Heart left ventricle (tissue), 16 donors: ENCODE measurements around the gene VKORC1. TPM values are rescaled to one million over a fixed set of nuclear protein-coding genes. Genes with fewer than 3 reads are reported as not detected.
A peak's percentile ranks its signal among the peaks of the same experiment; 100 is the strongest.

ENCODE experiments used
- ATAC-seq, 4 donors: fragments of 200-7000 bp; cut with Tn5 transposase; one replicate each; pipeline ENCODE4 v1.9.1; 2020 to 2022; ENCODE audit warnings: moderate library complexity in 4 of 4, mild to moderate bottlenecking in 3 of 4, moderate number of reproducible peaks in 1 of 4
- DNase-seq, 5 donors: peaks; one replicate each; pipeline ENCODE4 v3.0.0-alpha.2; 2020
- H3K27ac ChIP-seq, 12 donors: fragments of 200-600 bp; sonication (generic) in 4 of 12; one replicate each; pipeline versions ENCODE4 v1.5.0 to v1.8.0; 2016 to 2022; ENCODE audit warnings: mild to moderate bottlenecking in 2 of 12
- H3K27me3 ChIP-seq, 9 donors: fragments of 200-600 bp; sonication (generic) in 2 of 9; one replicate each; pipeline versions ENCODE4 v1.5.1 to v1.8.0; 2016 to 2022; ENCODE audit warnings: mild to moderate bottlenecking in 3 of 9
- H3K36me3 ChIP-seq, 9 donors: fragments of 200-600 bp; sonication (generic) in 2 of 9; one replicate each; pipeline versions ENCODE4 v1.5.0 to v1.8.0; 2018 to 2022; ENCODE audit warnings: mild to moderate bottlenecking in 2 of 9
- H3K4me1 ChIP-seq, 12 donors: fragments of 200-600 bp; sonication (generic) in 4 of 12; one replicate each; pipeline versions ENCODE4 v1.5.0 to v1.8.0; 2016 to 2022; ENCODE audit warnings: mild to moderate bottlenecking in 3 of 12
- H3K4me3 ChIP-seq, 12 donors: fragments of 200-600 bp; sonication (generic) in 4 of 12; one replicate each; pipeline versions ENCODE4 v1.5.0 to v1.8.0; 2017 to 2022; ENCODE audit warnings: mild to moderate bottlenecking in 9 of 12, moderate library complexity in 4 of 12
- H3K9me3 ChIP-seq, 12 donors: fragments of 200-600 bp; sonication (generic) in 4 of 12; one replicate each; pipeline versions ENCODE4 v1.5.0 to v1.8.0; 2016 to 2022; ENCODE audit warnings: mild to moderate bottlenecking in 1 of 12
- CTCF ChIP-seq, 12 donors: fragments of 200-600 bp; sonication (generic) in 4 of 12; IDR thresholded peaks; one replicate each; pipeline versions ENCODE4 v1.5.0 to v1.8.0; 2018 to 2022; ENCODE audit warnings: antibody characterized with exemption in 12 of 12, mild to moderate bottlenecking in 5 of 12
- POLR2A ChIP-seq, 2 donors: fragments of 450-650 bp; IDR thresholded peaks; one replicate each; pipeline ENCODE4 v1.6.1; 2017; ENCODE audit warnings: antibody characterized with exemption in 2 of 2, mild to moderate bottlenecking in 2 of 2, moderate library complexity in 2 of 2
- WGBS, 4 donors: extraction: QIAGEN DNeasy Blood & Tissue Kit in 2 of 4; methylation state at CpG; one replicate each; pipeline versions ENCODE4 v1.1.5 to v1.1.7; 2013 to 2018; 5-methylcytosine and 5-hydroxymethylcytosine counted together
- intact Hi-C, 10 donors: fragments of 100-400 bp; cut with DNase I; formaldehyde crosslinking; loops; one replicate each; pipeline versions ENCODE4 v1.11.1 to v1.14.2; 2022
- polyA plus RNA-seq, 2 donors: library from polyadenylated mRNA; stranded (reverse); fragments of 200-250 nt; gene quantifications; one replicate each; pipeline ENCODE4 v1.2.3, GENCODE V29; 2013
- total RNA-seq, 9 donors: library from RNA; depleted of rRNA in 2 of 9; stranded (reverse); fragments of >200 nt in 2 of 9; fragmentation: NEBNext Ultra II Directional in 3 of 9; extraction: Animal tissue kit (Norgen Biotek cat#: 25700) in 3 of 9; gene quantifications; one replicate each; pipeline versions ENCODE4 v1.1.0 to v1.2.4, GENCODE V29; 2016 to 2023
- donor health status: ischemic (EF 13 %, LVEDD 7.1; RV severe dilation, severe dysfunction).
- donor health status: healthy with polysubstance abuse.
- donor health status: DM: no; HTN: yes; CAD: no.
- donor health status: DM: no; HTN: no; CAD: no.
- donor health status: ischemic (EF 25% LVEDD 6.9; RV normal size, moderate dysfunction).
- donor health status: ischemic (EF 25% LVEDD 5.7; RV mildly dilated, moderate dysfunction).
- donor health status: healthy.
- donor health status: DM: yes; HTN: yes; CAD: no.
- donor health status: ischemic (EF 35%, LVEDD 5.7; RV mildly dilated, moderate dysfunction).
- donor health status: nonischemic (EF 11% LVEDD 7.7; RV severe dilation, severe dysfunction).
- donor health status: DM: yes; HTN: yes; CAD: no.
- donor health status: PGD.
- donor health status: ischemic (EF 29% LVEDD 5.4; RV normal size, mild dysfunction).
- donor health status: nonischemic (EF 23%, LVEDD 6.1; RV moderate dilation, normal function).

Gene VKORC1
- total and polyA plus RNA-seq, 11 donors = 25.9 to 134 (median 42.0) TPM

DNA sequence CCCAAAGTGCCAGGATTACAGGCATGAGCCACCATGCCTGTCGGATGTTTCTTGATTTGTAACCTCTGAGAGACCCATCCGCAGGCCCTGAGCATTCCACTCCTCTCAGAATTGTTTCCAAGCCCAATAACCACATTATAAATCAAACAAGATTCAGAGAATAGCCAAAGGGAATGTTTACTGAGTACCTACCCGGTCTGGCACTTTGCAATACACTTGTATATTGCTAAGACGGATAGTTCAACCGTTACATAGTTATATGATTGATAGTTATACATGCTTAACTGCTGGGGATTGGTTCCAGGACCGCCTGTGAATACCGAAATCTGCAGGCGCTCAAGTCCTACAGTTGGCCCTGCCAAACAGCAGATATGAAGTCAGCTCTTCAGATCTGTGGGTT lies 19.9 kb upstream of the VKORC1 start:
- Histone ChIP-seq H3K27me3 (no peaks in the 10 kb centered on the region), H3K9me3 (no peaks in the 10 kb centered on the region), H3K27ac (peak overlapping the region; percentile 67 to 96 (median 82)), H3K36me3 (peaks cover 0 to 45% (median 37%) of the 10 kb centered on the region in 9 donors), H3K4me3 (no peak overlapping the region), H3K4me1 (peaks cover 0 to 62% (median 36%) of the 10 kb centered on the region in 12 donors)
- DNase-seq (no peak), ATAC-seq (no peak)
- intact Hi-C loops = loop anchor here in 2 of 10 donors (10.0 kb wide), 1 partner anchor 330 kb away; the partner anchor contains the start of gene ZNF843 (in 2 of the 2)
- TF ChIP-seq POLR2A (IDR thresholded peaks at IDR 0.05) = no peak
- TF ChIP-seq CTCF (IDR thresholded peaks at IDR 0.05) = no peak
- 90 to 94% (median 93%) methylated on average over 8 of the region's 8 CpGs for WGBS, 4 donors

GRCh38 chr16:31113121-31114120 lies 18.8 kb upstream of the VKORC1 start:
- DNase-seq (no peak), ATAC-seq (peak in 1 of 4 donors; percentile 30)
- intact Hi-C loops = loop anchor here in 2 of 10 donors (10.0 kb wide), 1 partner anchor 331 kb away; the partner anchor contains the start of gene ZNF843 (in 2 of the 2)
- H3K27ac ChIP-seq = peak overlapping the region; percentile 67 to 96 (median 82)
- H3K4me3 ChIP-seq = peak overlapping the region in 1 of 12 donors; percentile 15
- peaks cover 0 to 40% (median 32%) of the 10 kb centered on the region in 9 donors for H3K36me3 ChIP-seq
- H3K4me1 ChIP-seq = peaks cover 4 to 59% (median 35%) of the 10 kb centered on the region in 12 donors
- H3K9me3 ChIP-seq = no peaks in the 10 kb centered on the region
- WGBS, 4 donors = 65 to 74% (median 70%) methylated on average over 4 to 5 of the region's 5 CpGs
- no peaks in the 10 kb centered on the region for H3K27me3 ChIP-seq
- TF ChIP-seq POLR2A (IDR thresholded peaks at IDR 0.05) (no peak), CTCF (IDR thresholded peaks at IDR 0.05) (no peak)

GRCh38 chr16:31112711-31113110 lies 18.1 kb upstream of the VKORC1 start:
- Histone ChIP-seq H3K36me3 (peaks cover 0 to 40% (median 32%) of the 10 kb centered on the region in 9 donors), H3K27me3 (no peaks in the 10 kb centered on the region), H3K4me1 (peaks cover 4 to 59% (median 32%) of the 10 kb centered on the region in 12 donors), H3K27ac (peak overlapping the region; percentile 67 to 96 (median 82)), H3K9me3 (no peaks in the 10 kb centered on the region), H3K4me3 (no peak overlapping the region)
- ATAC-seq (peak in 3 of 4 donors; percentile 14 to 47 (median 35)), DNase-seq (peak in 1 of 5 donors; percentile 55)
- TF ChIP-seq CTCF (IDR thresholded peaks at IDR 0.05) (no peak), POLR2A (IDR thresholded peaks at IDR 0.05) (no peak)
- 29 to 57% (median 45%) methylated on average over 2 of the region's 2 CpGs for WGBS, 4 donors
- intact Hi-C loops = loop anchor here in 2 of 10 donors (10.0 kb wide), 1 partner anchor 332 kb away; the partner anchor contains the start of gene ZNF843 (in 2 of the 2)
